NCI-H2196 treated with DMSO at 0.1 percent for 48 hours (cell line): Measurements from ENCODE around the gene NSG2.
A peak's percentile ranks its signal among the peaks of the same experiment; 100 is the strongest.

Experiments used
- DNase-seq: peaks from one replicate; lab custom pipeline; 2025; ENCODE audit not compliant: unreplicated experiment; lab: John Stamatoyannopoulos, UW

The NSG2 gene

GRCh38 chr5:174045470-174046025 lies at the start of gene NSG2:
NSG2 (plus strand) TSS chr5:174045706; CDS start chr5:174046756, 1,050 bp downstream.
- peak; percentile 89 for DNase-seq

- no peak for DNase-seq
These were observed 48.2 kb upstream of the NSG2 start for GRCh38 chr5:173997331-173997730.

- DNase-seq = no peak
These were observed 47.0 kb upstream of the NSG2 start for GRCh38 chr5:173998531-173998930.

GRCh38 chr5:174000076-174000475 lies 45.4 kb upstream of the NSG2 start:
- DNase-seq = no peak

GRCh38 chr5:174003795-174004194 lies 41.7 kb upstream of the NSG2 start:
- no peak for DNase-seq

- no peak for DNase-seq
These were observed 36.6 kb upstream of the NSG2 start for GRCh38 chr5:174008922-174009321.

- no peak for DNase-seq
These were observed 35.1 kb upstream of the NSG2 start for GRCh38 chr5:174010365-174010764.

- no peak for DNase-seq
These were observed 34.1 kb upstream of the NSG2 start for GRCh38 chr5:174011441-174011840.

GRCh38 chr5:174020069-174020927 lies 25.2 kb upstream of the NSG2 start:
- DNase-seq = peak; percentile 48

- DNase-seq = no peak
These were observed 24.6 kb upstream of the NSG2 start for GRCh38 chr5:174020928-174021304.

- DNase-seq = no peak
These were observed 23.0 kb upstream of the NSG2 start for GRCh38 chr5:174022384-174023095.

GRCh38 chr5:174030286-174030685 lies 15.2 kb upstream of the NSG2 start:
- no peak for DNase-seq

GRCh38 chr5:174044466-174045254 lies 846 bp upstream of the NSG2 start:
- DNase-seq = no peak

- no peak for DNase-seq
These were observed 1.1 kb downstream of the NSG2 start for GRCh38 chr5:174046558-174046957.

GRCh38 chr5:174047472-174048099 lies 2.1 kb downstream of the NSG2 start:
- DNase-seq = no peak

- DNase-seq = no peak
These were observed 7.1 kb downstream of the NSG2 start for GRCh38 chr5:174052636-174053035.

GRCh38 chr5:174053905-174054304 lies 8.4 kb downstream of the NSG2 start:
- DNase-seq = no peak

GRCh38 chr5:174056064-174056847 lies 10.8 kb downstream of the NSG2 start:
- no peak for DNase-seq

GRCh38 chr5:174057206-174057605 lies 11.7 kb downstream of the NSG2 start:
- DNase-seq = no peak
